Left ventricle myocardium superior (tissue), 1 donor: ENCODE results near the gene DUSP22. TPM values are rescaled to one million over a fixed set of nuclear protein-coding genes. Genes with fewer than 3 reads are reported as not detected.
A peak's percentile ranks its signal among the peaks of the same experiment; 100 is the strongest.
"Not testable (repeated sequence)": the region's sequence is repeated elsewhere in the genome, so short reads cannot be mapped to it uniquely, and the experiment has no call there.

Experiments used
- ATAC-seq: fragments of 200-7000 bp; cut with Tn5 transposase; one replicate; pipeline ENCODE4 v1.9.1; 2020; ENCODE audit warnings: mild to moderate bottlenecking, moderate library complexity
- DNase-seq: peaks from one replicate; pipeline ENCODE4 v3.0.0-alpha.2; 2020
- intact Hi-C: fragments of 100-400 bp; cut with micrococcal nuclease; formaldehyde crosslinking; loops from one replicate; pipeline ENCODE4 v1.11.0; 2022
- total RNA-seq: library from RNA; stranded (reverse); fragmentation: NEBNext Ultra II Directional; extraction: Animal tissue kit (Norgen Biotek cat#: 25700); gene quantifications from one replicate; pipeline ENCODE4 v1.2.1, GENCODE V29; 2021
- donor health status: DM: no; HTN: yes; CAD: no; lungs with severe emphysema.

Gene DUSP22
- total RNA-seq, 1 donor from 2014 or later = 50.4 TPM

- no peak for ATAC-seq
- intact Hi-C loops = no loop called here
- DNase-seq = no peak
These were observed 74.4 kb downstream of the DUSP22 start for GRCh38 chr6:366389-367297.

DNA sequence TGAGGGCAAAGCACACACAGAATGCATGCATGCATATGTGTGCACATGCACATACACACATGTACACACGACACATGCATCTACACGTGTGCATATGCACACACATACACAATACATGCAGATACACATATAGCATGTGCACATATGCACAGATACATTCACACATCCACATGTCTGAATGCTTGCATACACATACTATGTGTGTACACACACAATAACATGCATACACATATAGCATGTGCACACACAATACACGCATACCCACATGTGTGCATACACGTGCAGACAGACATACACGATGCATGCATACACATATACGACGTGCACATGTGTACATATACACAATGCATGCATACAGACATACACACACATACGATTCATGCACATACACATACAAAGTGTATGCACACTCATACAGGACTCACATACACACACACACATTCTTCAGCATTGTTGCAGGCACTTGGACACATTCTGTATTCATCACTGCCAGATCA lies 75.1 kb downstream of the DUSP22 start:
- DNase-seq (no peak), ATAC-seq (peak; percentile 12)
- intact Hi-C loops = no loop called here

DNA sequence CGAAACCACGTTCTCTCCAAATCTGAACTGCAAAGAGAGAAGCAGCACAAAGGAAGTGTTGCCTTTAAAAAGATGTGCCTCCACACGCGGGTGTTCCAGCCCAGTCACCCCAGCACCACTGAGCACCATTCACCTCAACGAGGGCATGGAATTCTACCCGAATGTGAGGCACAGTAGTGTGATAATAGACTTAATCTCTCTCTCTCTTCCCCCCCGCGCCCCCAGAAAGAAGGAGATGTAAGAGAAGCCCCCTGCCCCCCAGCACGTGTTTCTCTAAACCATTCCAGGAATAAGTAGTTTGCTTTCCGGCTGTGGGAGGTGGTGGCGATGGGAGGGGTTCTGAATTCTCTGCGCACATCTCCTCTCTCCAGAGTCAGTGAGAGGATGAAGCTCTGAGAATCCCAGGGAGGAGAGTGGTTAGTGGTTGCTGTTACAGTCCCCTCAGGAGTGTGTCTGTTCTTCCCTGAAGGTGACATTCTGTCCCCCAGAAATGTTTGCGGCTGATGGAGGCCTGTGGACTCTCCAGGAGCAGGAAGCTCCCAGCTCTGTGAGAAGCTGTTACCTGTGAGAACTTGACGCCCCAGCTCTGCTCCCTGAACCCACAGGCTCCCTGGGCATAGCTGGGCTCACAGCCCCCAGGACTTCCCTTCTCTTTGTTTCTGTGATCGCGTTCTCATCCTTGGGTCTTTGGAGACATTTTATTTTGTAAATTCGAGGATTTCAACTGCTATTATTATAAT lies 75.8 kb downstream of the DUSP22 start:
- intact Hi-C loops = no loop called here
- DNase-seq = no peak
- no peak for ATAC-seq

- intact Hi-C loops = no loop called here
- ATAC-seq (no peak), DNase-seq (no peak)
These were observed 77.5 kb downstream of the DUSP22 start for GRCh38 chr6:369559-370431.

DNA sequence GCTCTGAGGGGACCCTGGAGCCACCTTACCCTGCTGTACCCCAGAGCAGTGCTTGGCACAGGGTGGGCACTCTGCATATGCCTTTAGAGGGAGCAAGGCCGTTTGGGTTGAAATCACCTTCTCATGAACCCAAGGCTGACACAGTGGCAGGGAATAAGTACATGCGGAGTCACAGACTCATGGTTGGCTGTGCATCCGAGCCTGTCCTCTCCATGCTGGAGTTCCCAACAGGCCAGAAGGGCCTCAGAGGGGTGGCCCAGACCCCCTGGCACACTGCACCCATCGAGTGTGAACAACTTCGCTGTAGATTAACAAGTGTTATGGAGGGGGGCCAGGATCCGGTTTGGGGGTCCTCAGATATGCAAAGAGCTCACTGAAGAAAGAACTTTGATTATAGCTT lies 78.3 kb downstream of the DUSP22 start:
- DNase-seq (no peak), ATAC-seq (no peak)
- intact Hi-C loops = no loop called here

- intact Hi-C loops, DNase-seq, ATAC-seq: not testable (repeated sequence)
These were observed 79.6 kb downstream of the DUSP22 start for GRCh38 chr6:371851-372250.

GRCh38 chr6:372336-372911 lies 80.1 kb downstream of the DUSP22 start:
- ATAC-seq = no peak
- intact Hi-C loops = no loop called here
- DNase-seq = no peak

GRCh38 chr6:373031-373430 lies 80.7 kb downstream of the DUSP22 start:
- no peak for ATAC-seq
- intact Hi-C loops = no loop called here
- DNase-seq = no peak

DNA sequence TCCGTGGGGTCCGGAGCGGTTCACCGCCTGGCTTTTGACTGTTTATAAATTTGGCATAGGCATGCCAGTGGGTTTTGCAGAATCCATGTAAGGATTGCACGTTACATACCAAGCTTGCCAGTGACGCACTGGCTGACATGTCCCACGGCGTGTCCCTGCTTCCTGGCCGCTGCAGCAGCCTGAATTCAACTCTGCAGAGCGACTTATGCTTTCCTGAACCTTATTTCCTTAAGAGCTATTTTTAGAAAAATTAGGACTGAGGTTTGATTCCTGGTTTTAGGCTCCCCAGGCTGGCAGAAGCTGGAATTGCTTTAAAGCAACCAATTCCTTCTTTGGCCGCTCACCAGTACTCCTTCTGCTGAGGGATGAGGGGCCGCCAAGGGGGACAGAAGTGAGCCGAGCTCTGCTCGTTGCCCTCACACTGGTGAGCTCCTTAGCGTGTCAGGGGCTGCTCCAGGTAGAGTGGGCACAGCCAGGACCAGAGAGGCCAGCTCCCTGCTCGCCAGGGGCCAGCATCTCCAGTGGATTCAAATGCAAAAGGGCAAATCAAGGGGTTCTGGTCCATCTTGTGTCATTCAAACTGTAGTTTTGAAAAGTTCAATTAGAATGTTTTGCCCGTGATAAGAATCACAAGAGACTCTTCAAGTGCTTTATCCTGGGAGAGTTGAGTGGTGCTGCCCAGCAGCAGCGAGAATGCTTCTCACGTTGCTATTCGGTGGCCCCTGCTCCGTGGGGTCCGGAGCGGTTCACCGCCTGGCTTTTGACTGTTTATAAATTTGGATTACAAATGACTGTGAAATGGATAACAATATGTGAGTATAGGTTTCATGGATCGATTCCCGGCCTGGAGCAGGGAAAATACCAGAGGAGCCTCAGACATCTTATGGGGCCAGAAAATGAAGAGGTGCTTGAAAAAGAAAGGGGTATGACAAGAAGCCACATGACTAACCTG lies 81.8 kb downstream of the DUSP22 start:
- DNase-seq = no peak
- intact Hi-C loops = no loop called here
- ATAC-seq = peak; percentile 45

DNA sequence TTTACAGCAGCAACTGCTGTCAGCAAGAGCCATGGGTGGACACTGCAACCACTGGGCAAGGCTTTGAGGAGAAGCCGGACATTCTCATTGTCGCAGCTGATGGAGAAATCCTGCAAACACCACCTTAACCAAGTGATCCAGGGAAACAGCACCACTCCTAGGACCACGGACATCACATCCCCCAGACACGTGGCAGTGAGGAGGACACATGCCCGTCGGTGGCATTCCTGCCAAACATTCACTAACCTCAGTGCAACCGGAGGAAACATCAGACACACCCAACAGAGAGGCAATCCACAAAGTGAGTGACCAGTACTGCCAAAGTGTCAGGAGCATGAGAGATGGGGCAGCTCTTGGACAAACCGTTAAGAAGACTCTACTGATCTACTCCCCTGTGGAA lies 82.7 kb downstream of the DUSP22 start:
- DNase-seq (no peak), ATAC-seq (no peak)
- intact Hi-C loops = no loop called here

DNA sequence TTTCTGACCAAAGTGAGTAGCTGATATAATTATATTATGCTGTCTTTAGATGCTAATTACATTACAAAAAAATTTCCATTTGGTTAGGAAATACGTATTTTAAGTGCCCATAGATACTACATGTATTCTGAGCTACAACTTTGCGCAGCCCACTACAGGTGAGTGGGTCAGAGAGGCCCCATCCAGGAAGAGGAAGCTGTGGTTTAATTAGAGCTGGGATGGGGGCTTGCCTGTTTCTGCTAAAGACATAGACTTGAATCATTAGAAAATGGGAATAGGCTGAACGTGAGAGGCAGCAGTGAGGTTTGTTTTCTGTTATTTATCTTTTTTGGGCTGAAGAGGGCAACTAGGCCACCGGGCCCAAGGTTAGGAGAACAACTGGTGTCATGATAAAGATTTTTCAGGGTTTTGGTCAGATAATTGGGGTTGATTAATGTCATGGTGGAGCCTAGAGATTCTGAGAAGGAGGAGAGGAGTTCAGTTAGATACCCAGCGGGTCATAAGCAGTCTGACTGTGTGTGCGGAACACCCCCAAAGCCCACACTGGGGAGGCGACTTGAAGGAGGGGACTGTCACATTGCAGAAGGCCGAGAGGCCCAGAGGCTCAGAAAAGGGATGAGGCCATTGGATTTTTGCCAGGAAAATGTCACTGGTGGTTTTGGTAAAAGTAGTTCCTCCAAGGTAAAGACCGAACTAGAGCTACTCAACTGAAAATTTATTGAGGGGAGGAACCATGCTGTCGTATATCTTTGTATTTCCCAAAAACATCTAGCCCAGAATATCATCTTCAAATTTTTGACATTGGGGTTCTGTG lies 84.7 kb downstream of the DUSP22 start:
- ATAC-seq (no peak), DNase-seq (no peak)
- intact Hi-C loops = no loop called here

DNA sequence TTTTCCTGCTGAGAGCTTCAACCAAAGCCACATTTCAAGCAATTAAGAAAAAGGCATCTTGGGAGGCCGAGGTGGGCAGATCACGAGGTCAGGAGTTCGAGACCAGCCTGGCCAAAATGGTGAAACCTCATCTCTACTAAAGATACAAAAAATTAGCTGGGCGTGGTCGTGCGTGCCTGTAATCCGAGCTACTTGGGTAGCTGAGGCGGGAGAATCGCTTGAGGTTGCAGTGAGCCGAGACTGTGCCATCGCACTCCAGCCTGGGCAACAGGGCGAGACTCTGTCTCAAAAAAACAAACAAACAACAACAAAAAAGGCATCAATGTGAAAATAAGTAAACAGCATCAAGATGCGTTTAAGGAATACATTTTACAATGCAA lies 85.3 kb downstream of the DUSP22 start:
- ATAC-seq, DNase-seq, intact Hi-C loops: not testable (repeated sequence)

DNA sequence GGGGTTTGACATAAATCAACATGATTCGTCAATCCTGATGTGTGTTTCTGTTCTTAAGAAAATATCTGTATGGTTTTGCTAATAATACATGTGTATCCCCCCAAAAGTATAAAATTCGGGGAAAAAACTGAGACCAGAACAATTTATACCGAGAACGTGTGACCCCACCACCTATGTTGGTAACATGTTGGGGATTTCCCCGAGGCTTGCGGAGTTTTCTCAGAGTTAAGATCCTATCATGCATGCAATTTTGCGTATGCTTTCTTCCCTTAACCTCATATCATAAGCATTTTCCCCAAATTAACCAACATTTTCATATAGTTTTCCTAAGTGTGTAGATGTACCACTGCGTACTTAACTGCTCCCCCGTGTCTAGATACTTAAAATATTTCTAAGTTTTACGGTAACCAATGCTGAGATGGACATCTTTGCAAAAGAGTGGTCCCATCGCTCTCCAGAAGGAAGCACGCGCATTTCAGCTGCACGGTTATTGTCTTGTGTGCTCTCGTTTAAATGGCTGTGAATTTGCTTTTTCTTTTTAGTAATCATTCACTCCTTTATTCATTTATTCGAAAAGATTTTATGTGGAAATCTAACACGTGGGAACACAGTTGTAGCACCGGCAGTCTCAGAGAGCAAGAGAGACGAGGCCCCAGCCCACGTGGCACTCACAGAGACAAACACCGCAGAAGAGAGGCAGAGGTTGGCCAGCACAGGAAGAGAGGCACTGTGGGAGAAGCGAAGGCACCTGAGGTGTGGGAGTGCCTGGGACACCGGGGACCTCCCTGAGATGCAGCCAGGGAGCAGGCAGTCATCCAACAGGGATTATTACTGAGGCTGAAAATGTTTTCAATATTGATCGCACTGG lies 86.0 kb downstream of the DUSP22 start:
- intact Hi-C loops = no loop called here
- DNase-seq (no peak), ATAC-seq (no peak)

DNA sequence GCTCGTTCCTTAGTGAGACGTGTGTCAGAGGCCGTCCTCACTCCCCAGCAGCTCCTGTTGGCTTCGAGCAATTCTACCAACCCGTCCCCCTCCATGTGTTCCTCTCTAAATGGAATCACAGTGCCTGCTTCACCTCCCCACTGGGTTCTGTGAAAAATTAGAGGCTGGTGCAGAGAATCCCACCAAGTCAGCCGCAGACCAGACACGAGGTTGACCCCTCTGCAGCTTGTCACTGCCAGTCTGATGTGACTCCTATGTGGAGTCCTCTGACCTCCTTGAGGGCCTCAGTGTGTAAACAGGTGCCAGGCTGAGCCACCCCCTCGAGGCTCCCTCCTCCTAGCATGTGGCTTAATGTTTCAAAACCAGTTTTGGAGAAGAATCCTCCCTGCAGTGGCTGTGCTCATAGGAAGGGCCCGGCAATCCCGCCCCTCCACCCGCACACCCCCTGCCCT lies 86.7 kb downstream of the DUSP22 start:
- ATAC-seq (no peak), DNase-seq (no peak)
- intact Hi-C loops = no loop called here

DNA sequence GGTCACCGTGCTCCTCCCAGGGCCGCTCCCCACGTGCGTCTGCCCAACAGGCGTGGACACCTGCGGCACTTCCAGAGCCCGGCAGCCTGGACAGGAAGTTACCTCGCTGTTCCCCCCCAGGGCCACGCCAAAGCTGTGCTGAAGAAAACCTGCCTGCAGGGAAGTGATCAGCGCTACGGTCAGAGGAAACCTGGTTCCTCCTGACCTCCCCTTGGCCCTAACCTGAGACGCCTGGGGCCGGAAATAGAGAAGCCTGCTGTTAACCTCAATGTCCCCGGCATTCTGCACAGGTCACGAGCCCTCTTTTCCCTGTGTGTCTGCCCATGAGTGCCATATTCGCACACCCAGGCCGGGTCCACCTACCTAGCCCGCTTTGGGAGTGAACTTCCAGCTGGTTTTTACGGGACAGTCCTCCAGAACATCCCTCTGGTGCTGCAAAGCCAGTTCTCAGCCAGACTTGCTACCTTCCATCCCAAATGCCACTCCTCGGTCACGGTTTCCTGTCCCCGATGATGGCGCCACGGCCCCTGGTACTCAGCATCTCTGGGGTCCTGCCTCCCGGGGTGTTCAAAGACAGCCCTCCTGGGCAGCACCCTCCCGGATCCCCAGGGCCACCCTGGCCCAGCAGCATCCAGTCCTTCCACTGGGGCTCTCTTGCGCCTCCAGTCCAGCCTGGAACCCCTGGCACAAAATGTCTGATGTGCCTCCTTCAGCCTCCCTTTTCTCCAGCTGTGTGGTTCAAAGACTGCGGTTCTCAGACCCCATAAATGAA lies 87.3 kb downstream of the DUSP22 start:
- intact Hi-C loops = no loop called here
- DNase-seq = no peak
- ATAC-seq = no peak
